Measurements from ENCODE around the gene ESRRA. TPM values are rescaled to one million over a fixed set of nuclear protein-coding genes. Genes with fewer than 3 reads are reported as not detected.

The ESRRA gene
- polyA plus RNA-seq, 4 donors: 7.4 to 31.0 (median 17.2) TPM

- DNase-seq (ENCODE audit: low read depth in 4 of 4, low spot score in 3 of 4): no peak
Observed at GRCh38 chr11:64360448-64360921, 55.2 kb downstream of the ESRRA start.

GRCh38 chr11:64361659-64362058 lies 56.3 kb downstream of the ESRRA start:
- DNase-seq (ENCODE audit: low read depth in 4 of 4, low spot score in 3 of 4): no peak

DNA sequence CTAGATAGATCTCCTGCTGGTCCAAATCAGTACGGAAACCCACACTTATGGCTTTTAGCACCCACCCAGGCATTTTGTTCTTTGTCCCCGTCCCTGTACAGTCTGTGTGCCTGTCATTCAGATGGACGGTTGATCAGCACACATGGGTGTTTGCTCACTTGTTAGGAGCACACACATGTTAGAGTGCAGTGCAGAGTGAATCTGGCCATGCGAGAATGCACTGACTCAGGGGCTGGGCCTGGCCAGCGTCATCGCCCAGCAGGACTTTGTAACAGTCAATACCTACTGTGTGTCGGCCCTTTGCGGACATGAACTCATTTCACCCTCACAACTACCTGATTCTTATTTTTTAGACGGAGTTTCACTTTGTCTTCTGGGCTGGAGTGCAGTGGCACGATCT lies 57.0 kb downstream of the ESRRA start:
- no peak for DNase-seq (ENCODE audit: low read depth in 4 of 4, low spot score in 3 of 4)

- DNase-seq (ENCODE audit: low read depth in 4 of 4, low spot score in 3 of 4): no peak
Observed at GRCh38 chr11:64364435-64364834, 59.1 kb downstream of the ESRRA start.

DNA sequence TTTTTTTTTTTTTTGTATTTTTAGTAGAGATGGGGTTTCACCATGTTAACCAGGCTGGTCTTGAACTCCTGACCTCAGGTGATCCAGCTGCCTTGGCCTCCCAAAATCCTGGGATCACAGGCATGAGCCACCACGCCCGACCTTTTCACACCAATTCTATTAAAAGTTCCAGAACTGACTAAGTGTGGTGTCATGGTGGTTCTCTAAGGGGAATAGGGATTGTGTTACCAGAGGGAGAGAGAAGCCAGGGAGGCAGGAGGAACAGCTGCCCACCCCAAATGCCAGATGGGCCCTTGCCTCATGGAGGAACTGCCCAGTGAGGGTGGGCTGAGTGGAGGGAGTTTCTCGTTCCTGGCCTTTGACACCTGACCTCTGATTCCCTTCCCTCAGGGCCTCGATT lies 59.6 kb downstream of the ESRRA start:
- no peak for DNase-seq (ENCODE audit: low read depth in 4 of 4, low spot score in 3 of 4)

Other genes with a start within 250 kb of the ESRRA start
- 10 to 100 TPM; 14.9 to 17.8 (median 15.3) TPM for gene MACROD1, start 139.4 kb upstream of the ESRRA start, polyA plus RNA-seq (ENCODE audit: insufficient read length in 4 of 4)
- 100 to 1,000 TPM; 125 to 232 (median 205) TPM for gene STIP1, start 119.4 kb upstream of the ESRRA start, polyA plus RNA-seq (ENCODE audit: insufficient read length in 4 of 4)
- 1 to 10 TPM; 3.4 to 7.2 (median 5.6) TPM for gene FERMT3, start 98.8 kb upstream of the ESRRA start, polyA plus RNA-seq (ENCODE audit: insufficient read length in 4 of 4)
- 10 to 100 TPM; 25.7 to 56.1 (median 40.1) TPM for gene TRPT1, start 79.3 kb upstream of the ESRRA start, polyA plus RNA-seq (ENCODE audit: insufficient read length in 4 of 4)
- gene NUDT22, start 79.2 kb upstream of the ESRRA start, polyA plus RNA-seq (ENCODE audit: insufficient read length in 4 of 4): 10 to 100 TPM; 13.2 to 32.7 (median 19.1) TPM
- 10 to 100 TPM; 44.9 to 85.8 (median 59.1) TPM for gene DNAJC4, start 75.0 kb upstream of the ESRRA start, polyA plus RNA-seq (ENCODE audit: insufficient read length in 4 of 4)
- gene VEGFB, start 70.9 kb upstream of the ESRRA start, polyA plus RNA-seq (ENCODE audit: insufficient read length in 4 of 4): 100 to 1,000 TPM in 2 of 4 donors, 10 to 100 TPM in 2; 82.6 to 115 (median 99.9) TPM
- gene FKBP2, start 64.4 kb upstream of the ESRRA start, polyA plus RNA-seq (ENCODE audit: insufficient read length in 4 of 4): 10 to 100 TPM; 61.0 to 99.2 (median 86.6) TPM
- gene PPP1R14B, start 58.6 kb upstream of the ESRRA start, polyA plus RNA-seq (ENCODE audit: insufficient read length in 4 of 4): 10 to 100 TPM; 54.4 to 90.9 (median 69.8) TPM
- 10 to 100 TPM; 12.4 to 17.1 (median 13.7) TPM for gene PLCB3, start 54.0 kb upstream of the ESRRA start, polyA plus RNA-seq (ENCODE audit: insufficient read length in 4 of 4)
- 10 to 100 TPM; 42.1 to 69.9 (median 48.3) TPM for gene BAD, start 20.9 kb upstream of the ESRRA start, polyA plus RNA-seq (ENCODE audit: insufficient read length in 4 of 4)
- gene GPR137, start 19.7 kb upstream of the ESRRA start, polyA plus RNA-seq (ENCODE audit: insufficient read length in 4 of 4): 10 to 100 TPM; 27.4 to 48.6 (median 30.6) TPM
- under 1 TPM in 1 of 4 donors, not detected in 3; 0.16 TPM for gene KCNK4, start 14.2 kb upstream of the ESRRA start, polyA plus RNA-seq (ENCODE audit: insufficient read length in 4 of 4)
- under 1 TPM in 1 of 4 donors, not detected in 3; 0.79 TPM for gene CATSPERZ, start 5.2 kb upstream of the ESRRA start, polyA plus RNA-seq (ENCODE audit: insufficient read length in 4 of 4)
- gene TRMT112, start 12.0 kb downstream of the ESRRA start, polyA plus RNA-seq (ENCODE audit: insufficient read length in 4 of 4): 100 to 1,000 TPM; 208 to 244 (median 221) TPM
- 100 to 1,000 TPM; 156 to 230 (median 184) TPM for gene PRDX5, start 12.6 kb downstream of the ESRRA start, polyA plus RNA-seq (ENCODE audit: insufficient read length in 4 of 4)
- gene CCDC88B, start 34.7 kb downstream of the ESRRA start, polyA plus RNA-seq (ENCODE audit: insufficient read length in 4 of 4): 1 to 10 TPM; 2.7 to 5.2 (median 3.6) TPM
- 10 to 100 TPM in 3 of 4 donors, 1 to 10 TPM in 1; 9.4 to 16.3 (median 13.5) TPM for gene RPS6KA4, start 53.6 kb downstream of the ESRRA start, polyA plus RNA-seq (ENCODE audit: insufficient read length in 4 of 4)